Measurements from ENCODE around the gene HDLBP.
"Not testable (repeated sequence)": the region's sequence is repeated elsewhere in the genome, so short reads cannot be mapped to it uniquely, and the experiment has no call there.

Gene HDLBP

DNA sequence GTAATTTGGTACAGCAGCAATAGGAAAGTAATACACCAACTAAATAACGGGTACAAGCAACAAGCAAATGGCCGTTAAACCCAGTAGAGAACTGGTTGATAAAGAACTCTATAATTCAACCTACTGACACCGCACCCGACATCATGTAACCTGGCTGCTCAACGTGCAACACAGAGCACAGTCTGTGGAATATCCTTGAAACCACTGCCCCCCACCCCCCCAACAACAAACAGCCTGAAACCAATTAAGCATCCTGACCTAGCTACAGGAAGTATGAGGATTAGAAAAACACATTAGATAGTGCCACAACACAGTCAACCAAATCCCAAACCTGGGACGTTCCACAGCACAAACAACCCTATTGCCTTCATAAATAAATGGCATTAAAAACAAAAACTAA lies 23.5 kb downstream of the HDLBP start:
- no peak for TF ChIP-seq JUND (IDR thresholded peaks at IDR 0.05; ENCODE audit: low read depth)
- in situ Hi-C loops (cut with HindIII; ENCODE audit: low pct_unique_long_range_greater_than_20kb, low sequenced_read_pairs), result no loop called here
- DNase-seq (ENCODE audit: low read depth in 1 of 2, low spot score in 1 of 2), result no peak

- in situ Hi-C loops (cut with HindIII; ENCODE audit: low pct_unique_long_range_greater_than_20kb, low sequenced_read_pairs), result no loop called here
Observed at GRCh38 chr2:241291153-241291552, 24.3 kb downstream of the HDLBP start.

GRCh38 chr2:241289597-241289996 lies 25.9 kb downstream of the HDLBP start:
- in situ Hi-C loops (cut with HindIII; ENCODE audit: low pct_unique_long_range_greater_than_20kb, low sequenced_read_pairs), result no loop called here
- DNase-seq (ENCODE audit: low read depth in 1 of 2, low spot score in 1 of 2), result no peak
- no peak for TF ChIP-seq JUND (IDR thresholded peaks at IDR 0.05; ENCODE audit: low read depth)

More at GRCh38 chr2:241291153-241291552, 24.3 kb downstream of the HDLBP start:
- TF ChIP-seq JUND (IDR thresholded peaks at IDR 0.05; ENCODE audit: low read depth), result no peak
- DNase-seq (ENCODE audit: low read depth in 1 of 2, low spot score in 1 of 2), result no peak

DNA sequence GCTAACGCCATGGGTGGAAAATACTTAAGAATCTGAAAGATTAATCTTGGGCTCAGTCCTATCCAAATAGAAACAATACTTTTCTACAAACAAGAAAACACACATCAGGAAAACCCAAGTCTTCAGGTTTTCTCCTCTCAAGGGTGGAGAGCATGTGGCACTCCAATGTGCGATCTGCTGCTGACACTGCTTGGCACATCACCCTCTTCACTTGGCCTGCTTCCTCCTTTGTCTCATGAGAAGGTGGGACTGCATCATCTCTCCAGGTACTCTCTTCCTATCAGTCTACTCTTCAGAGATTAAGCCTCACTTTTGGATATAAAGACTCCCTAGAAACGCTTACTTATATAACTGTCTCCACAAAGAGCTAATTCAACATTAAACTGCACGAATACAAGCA lies 26.4 kb downstream of the HDLBP start:
- no peak for DNase-seq (ENCODE audit: low read depth in 1 of 2, low spot score in 1 of 2)
- in situ Hi-C loops (cut with HindIII; ENCODE audit: low pct_unique_long_range_greater_than_20kb, low sequenced_read_pairs), result no loop called here
- no peak for TF ChIP-seq JUND (IDR thresholded peaks at IDR 0.05; ENCODE audit: low read depth)

DNA sequence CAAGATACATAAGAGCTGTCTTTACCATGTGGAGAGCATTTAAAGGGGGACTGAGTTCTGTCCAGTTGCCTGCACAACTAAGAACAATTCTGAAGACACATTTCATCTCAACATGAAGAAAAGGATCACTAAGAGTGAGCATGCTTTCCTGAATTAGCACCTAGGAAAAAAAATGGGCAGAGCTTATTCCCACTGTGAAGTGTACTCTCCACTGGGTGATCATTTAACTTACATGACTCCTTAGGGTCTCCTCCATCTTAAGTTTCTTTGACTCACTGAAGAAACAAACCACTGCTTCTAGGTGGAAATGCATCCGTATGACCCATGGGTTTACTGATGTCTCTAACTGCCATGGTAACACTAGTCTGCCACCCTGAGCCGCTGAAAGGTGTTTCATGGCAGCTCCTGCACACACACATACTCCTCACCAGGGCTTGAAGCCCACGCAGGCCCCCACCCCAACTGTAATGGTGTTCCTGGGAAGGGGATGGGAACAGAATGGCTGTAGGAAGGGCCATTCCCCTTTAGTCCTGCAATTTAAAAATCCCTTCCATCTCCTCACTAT lies 27.1 kb downstream of the HDLBP start:
- no peak for TF ChIP-seq JUND (IDR thresholded peaks at IDR 0.05; ENCODE audit: low read depth)
- in situ Hi-C loops (cut with HindIII; ENCODE audit: low pct_unique_long_range_greater_than_20kb, low sequenced_read_pairs), result no loop called here
- no peak for DNase-seq (ENCODE audit: low read depth in 1 of 2, low spot score in 1 of 2)

GRCh38 chr2:241286348-241287090 lies 29.0 kb downstream of the HDLBP start:
- no peak for DNase-seq (ENCODE audit: low read depth in 1 of 2, low spot score in 1 of 2)
- in situ Hi-C loops (cut with HindIII; ENCODE audit: low pct_unique_long_range_greater_than_20kb, low sequenced_read_pairs), result no loop called here
- TF ChIP-seq JUND (IDR thresholded peaks at IDR 0.05; ENCODE audit: low read depth), result no peak

- in situ Hi-C loops (cut with HindIII; ENCODE audit: low pct_unique_long_range_greater_than_20kb, low sequenced_read_pairs), result no loop called here
- no peak for TF ChIP-seq JUND (IDR thresholded peaks at IDR 0.05; ENCODE audit: low read depth)
- no peak for DNase-seq (ENCODE audit: low read depth in 1 of 2, low spot score in 1 of 2)
Observed at GRCh38 chr2:241285596-241285995, 29.9 kb downstream of the HDLBP start.

GRCh38 chr2:241282555-241282954 lies 32.9 kb downstream of the HDLBP start:
- no peak for DNase-seq (ENCODE audit: low read depth in 1 of 2, low spot score in 1 of 2)
- in situ Hi-C loops (cut with HindIII; ENCODE audit: low pct_unique_long_range_greater_than_20kb, low sequenced_read_pairs), result no loop called here
- no peak for TF ChIP-seq JUND (IDR thresholded peaks at IDR 0.05; ENCODE audit: low read depth)

DNA sequence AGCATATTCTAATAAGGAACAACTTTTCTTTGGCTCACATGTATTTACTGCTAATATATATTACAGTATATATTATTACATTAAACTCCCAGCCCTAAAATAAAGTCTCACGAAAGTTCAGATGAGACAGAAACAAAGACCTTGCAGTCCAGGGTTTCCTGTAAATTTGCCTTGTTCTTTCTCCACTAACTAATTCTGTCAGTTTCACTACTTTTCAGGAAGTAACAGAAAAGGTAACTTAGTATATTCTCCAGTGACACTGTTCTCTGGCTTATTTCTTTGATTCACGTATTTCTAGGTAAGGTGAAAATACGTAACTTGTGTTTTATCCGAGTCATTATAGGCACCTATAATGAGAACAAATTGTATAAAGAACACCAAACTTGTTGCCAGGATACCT lies 35.2 kb downstream of the HDLBP start:
- in situ Hi-C loops (cut with HindIII; ENCODE audit: low pct_unique_long_range_greater_than_20kb, low sequenced_read_pairs), result no loop called here
- no peak for TF ChIP-seq JUND (IDR thresholded peaks at IDR 0.05; ENCODE audit: low read depth)

GRCh38 chr2:241279828-241280227 lies 35.6 kb downstream of the HDLBP start:
- DNase-seq (ENCODE audit: low read depth in 1 of 2, low spot score in 1 of 2), result no peak
- in situ Hi-C loops (cut with HindIII; ENCODE audit: low pct_unique_long_range_greater_than_20kb, low sequenced_read_pairs), result no loop called here
- no peak for TF ChIP-seq JUND (IDR thresholded peaks at IDR 0.05; ENCODE audit: low read depth)

More for the DNA sequence above, 35.2 kb downstream of the HDLBP start:
- DNase-seq (ENCODE audit: low read depth in 1 of 2, low spot score in 1 of 2), result no peak

- DNase-seq (ENCODE audit: low read depth in 1 of 2, low spot score in 1 of 2), result no peak
- in situ Hi-C loops (cut with HindIII; ENCODE audit: low pct_unique_long_range_greater_than_20kb, low sequenced_read_pairs), result no loop called here
- TF ChIP-seq JUND (IDR thresholded peaks at IDR 0.05; ENCODE audit: low read depth), result no peak
Observed at GRCh38 chr2:241279413-241279812, 36.1 kb downstream of the HDLBP start.

- in situ Hi-C loops (cut with HindIII; ENCODE audit: low pct_unique_long_range_greater_than_20kb, low sequenced_read_pairs); DNase-seq (ENCODE audit: low read depth in 1 of 2, low spot score in 1 of 2): not testable (repeated sequence)
Observed at GRCh38 chr2:241278306-241278705, 37.2 kb downstream of the HDLBP start.

DNA sequence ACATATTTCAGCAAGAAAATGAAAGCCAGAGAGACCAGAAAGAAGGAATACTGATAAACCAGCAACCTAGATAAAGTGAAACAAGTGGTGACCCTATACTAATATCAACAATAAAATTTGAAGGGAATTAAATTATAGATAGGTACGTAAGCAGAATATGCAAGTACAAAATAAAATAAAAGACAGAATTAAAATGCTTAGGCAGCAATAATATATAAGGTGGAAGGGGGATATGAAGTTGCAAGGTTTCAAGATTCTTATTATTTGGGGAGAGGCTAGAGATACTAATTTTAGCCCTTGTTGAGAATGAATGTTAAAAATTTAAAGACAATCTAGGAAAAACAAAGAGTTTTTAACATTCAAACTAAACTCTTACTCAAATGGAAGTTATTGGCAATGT lies 39.6 kb downstream of the HDLBP start:
- in situ Hi-C loops (cut with HindIII; ENCODE audit: low pct_unique_long_range_greater_than_20kb, low sequenced_read_pairs), result no loop called here
- DNase-seq (ENCODE audit: low read depth in 1 of 2, low spot score in 1 of 2), result no peak
- TF ChIP-seq JUND (IDR thresholded peaks at IDR 0.05; ENCODE audit: low read depth), result no peak

GRCh38 chr2:241275504-241275903 lies 40.0 kb downstream of the HDLBP start:
- DNase-seq (ENCODE audit: low read depth in 1 of 2, low spot score in 1 of 2), result no peak
- no peak for TF ChIP-seq JUND (IDR thresholded peaks at IDR 0.05; ENCODE audit: low read depth)
- in situ Hi-C loops (cut with HindIII; ENCODE audit: low pct_unique_long_range_greater_than_20kb, low sequenced_read_pairs), result no loop called here
